HUDEP-2 (cell line): ENCODE results near the gene ZDHHC11B.
"Not testable (repeated sequence)": the region's sequence is repeated elsewhere in the genome, so short reads cannot be mapped to it uniquely, and the experiment has no call there.

Source experiments
- DNase-seq, 76 experiments: peaks; one replicate each; lab custom pipeline; 2025; ENCODE audit not compliant: unreplicated experiment in 76 of 76; lab: John Stamatoyannopoulos, UW

Gene ZDHHC11B, protein sequence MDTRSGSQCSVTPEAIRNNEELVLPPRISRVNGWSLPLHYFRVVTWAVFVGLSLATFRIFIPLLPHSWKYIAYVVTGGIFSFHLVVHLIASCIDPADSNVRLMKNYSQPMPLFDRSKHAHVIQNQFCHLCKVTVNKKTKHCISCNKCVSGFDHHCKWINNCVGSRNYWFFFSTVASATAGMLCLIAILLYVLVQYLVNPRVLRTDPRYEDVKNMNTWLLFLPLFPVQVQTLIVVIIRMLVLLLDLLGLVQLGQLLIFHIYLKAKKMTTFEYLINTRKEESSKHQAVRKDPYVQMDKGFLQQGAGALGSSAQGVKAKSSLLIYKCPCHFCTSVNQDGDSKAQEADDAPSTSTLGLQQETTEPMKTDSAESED

DNA sequence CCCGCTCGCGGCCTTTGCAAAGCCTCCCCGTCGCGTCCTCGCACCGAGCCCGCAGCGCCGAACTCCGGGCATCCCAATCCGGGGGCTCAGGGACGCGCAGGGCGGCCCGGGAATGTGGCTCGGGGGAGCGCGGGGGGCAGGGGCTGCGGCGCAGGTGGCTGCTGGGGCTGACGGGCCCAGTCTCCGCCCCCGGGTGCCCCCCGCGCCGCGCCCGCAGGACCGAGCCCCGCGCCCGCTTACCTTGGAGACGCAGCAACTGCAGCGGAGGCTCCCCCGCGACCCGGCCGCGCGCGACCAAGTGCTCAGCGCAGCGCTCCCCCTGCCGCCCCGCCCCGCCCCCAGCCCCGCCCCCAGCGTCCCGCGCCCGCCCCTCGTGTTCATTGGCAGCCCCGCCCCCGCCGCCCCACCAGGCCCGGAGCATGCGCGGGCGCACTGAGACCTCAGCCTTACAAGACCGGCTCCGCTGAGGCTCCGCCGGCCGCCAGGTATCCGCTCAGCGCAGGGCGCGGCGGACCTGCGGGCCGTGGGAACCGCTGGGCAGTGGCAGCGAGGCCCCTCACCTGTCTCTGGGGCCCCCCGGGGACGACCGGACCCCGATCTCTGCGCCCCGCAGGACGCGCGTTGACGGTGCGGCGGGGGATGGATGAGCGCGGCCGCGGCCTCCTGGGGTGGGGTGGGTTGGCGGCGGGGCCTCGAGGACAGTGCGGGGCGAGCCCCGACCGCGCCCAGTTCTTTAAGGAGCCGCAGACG is at the start of gene ZDHHC11B:
TSS of gene ZDHHC11B (minus strand) at position 302 of the 750 bp plus-strand sequence. CDS start 17,810 bp downstream, outside the sequence.
- DNase-seq = peak in 65 of 76 experiments; percentile 7 to 81 (median 51)

DNA sequence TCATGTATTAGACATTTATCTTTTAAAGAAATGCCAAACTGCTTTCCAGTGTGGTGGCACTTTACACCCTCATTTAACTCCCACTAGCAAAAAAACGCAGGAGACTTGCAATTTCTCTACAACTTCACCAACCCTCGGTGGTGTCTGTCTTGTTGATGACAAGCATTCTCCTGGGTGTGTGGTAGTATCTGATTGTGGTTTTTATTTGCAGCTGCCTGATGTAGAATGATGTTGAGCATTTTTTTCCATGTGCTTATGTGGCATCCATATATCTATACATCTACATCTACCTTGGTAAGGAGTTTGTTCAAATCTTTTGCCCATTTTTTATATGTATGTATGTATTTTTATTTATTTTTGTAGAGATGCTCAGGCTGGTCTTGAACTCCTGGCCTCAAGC is 49.5 kb upstream of the ZDHHC11B start:
- DNase-seq = not testable (repeated sequence)

DNA sequence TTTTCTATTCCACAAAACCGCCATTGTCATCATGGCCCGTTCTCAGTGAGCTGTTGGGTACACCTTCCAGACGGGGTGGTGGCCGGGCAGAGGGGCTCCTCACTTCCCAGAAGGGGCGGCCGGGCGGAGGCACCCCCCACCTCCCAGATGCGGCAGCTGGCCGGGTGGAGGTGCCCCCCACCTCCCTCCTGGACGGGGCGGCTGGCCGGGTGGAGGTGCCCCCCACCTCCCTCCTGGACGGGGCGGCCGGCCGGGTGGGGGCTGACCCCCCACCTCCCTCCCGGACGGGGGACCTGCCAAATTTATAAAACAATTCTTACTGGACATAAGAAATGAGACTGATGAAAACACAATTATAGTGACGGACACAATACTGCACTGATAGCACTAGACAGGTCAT is 43.7 kb upstream of the ZDHHC11B start:
- DNase-seq = not testable (repeated sequence)

DNA sequence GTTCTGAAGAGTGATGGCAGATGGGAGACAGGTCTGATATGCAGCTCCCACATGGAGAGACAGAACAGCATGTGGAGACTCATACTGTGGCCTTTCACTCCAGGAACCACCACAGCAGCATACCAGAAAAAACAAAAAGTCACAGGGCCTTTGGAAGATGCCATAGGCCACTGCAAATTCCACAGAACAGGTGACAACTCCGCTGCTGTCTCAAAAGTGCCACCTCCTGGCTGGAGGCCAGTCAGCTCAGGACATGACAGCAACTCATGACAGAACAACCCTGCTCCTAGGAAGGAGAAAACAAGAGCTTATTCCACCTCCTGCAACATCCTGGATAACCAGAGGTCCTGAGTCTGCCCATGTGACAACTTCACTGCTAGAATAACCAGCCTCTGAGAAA is 41.0 kb upstream of the ZDHHC11B start:
- not testable (repeated sequence) for DNase-seq

DNA sequence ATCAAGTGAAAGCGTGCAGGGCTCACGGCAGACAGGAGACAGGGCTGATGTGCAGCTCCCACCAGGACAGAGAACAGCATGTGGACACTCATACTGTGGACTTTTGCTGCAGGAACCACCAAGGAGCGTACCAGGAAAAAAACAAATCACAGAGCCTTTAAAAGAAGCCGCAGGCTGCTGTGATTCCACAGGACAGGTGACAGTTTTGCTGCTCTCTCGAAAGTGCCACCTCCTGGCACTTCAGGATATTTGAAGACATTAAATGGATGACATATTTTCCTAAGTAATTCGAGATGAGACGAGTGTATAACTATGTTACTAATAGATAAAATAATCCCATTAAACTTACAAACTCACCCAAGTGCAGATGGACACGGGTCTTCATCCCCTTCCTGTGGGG is 37.0 kb upstream of the ZDHHC11B start:
- DNase-seq = no peak

DNA sequence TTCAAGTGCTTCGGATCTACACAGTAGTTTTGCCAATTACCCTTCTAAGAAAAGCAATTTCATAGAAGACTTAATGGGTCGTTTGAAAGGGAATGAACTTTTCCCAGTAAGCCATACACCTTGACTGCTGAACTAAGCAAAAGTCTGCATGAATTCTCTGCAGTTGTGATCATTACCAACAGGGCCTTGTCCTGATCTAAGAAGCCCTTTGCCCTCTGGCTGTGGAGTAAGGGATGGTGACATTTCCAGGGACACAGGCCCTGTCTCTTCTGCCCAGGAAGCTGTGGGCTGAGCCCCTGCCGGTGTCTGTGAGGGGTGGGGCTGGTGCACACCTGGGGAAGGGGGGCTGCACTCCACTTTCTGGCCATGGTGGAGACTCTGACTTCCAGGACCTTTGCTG is 35.7 kb upstream of the ZDHHC11B start:
- no peak for DNase-seq

DNA sequence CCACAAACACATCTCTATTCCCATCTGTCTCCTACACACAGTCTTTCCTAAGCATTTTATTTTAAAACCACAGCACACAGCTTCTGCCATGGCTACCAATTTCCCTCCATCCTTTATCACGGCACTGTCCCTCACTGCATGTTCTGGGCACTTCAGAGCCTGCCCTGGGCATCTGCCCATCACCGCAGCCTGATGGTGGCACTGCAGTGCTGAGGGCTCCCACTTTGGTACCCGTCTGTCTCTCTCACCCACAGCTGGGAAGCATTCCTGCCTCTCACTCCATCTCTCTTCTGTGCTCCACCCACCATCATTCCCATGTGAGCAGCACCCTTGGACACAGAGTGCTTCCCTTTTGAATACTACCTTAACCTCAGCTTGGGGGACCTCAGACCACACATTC is 34.5 kb upstream of the ZDHHC11B start:
- no peak for DNase-seq

DNA sequence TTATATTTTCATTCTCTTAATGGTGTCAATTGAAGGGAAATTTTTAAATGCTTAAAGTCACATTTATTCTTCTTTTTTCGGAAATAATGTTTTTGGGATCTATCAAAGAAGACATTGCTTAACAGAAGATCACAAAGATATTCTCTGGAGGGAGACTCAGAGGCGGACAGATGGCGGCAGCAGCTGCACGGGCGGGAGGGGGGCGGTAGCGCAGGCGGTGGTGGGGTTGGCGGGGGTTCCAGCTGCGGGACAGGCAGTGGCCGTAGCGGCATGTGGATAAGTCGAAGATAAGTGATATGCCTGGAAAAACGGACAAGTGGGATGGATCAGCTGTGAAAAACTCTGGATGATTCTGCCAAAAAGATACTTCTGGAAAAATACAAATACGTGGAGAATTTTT is 31.6 kb upstream of the ZDHHC11B start:
- DNase-seq = no peak

DNA sequence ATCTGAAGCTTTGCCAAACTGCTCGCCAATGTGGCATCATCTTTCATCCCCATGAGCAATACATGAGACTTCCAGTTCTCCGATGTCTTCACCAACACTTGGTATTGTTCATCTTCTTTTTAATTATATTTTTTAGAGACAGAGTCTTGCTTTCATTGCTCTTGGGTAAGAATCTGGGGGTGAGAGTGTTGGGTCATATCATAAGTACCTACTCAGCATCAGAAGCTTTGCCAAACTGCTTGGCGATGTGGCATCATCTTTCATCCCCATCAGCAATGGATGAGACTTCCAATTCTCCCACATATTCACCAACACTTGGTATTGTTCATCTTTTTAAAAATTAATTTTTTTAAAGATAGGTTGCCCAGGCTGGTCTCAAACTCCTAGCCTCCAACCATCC is 30.9 kb upstream of the ZDHHC11B start:
- DNase-seq = no peak

DNA sequence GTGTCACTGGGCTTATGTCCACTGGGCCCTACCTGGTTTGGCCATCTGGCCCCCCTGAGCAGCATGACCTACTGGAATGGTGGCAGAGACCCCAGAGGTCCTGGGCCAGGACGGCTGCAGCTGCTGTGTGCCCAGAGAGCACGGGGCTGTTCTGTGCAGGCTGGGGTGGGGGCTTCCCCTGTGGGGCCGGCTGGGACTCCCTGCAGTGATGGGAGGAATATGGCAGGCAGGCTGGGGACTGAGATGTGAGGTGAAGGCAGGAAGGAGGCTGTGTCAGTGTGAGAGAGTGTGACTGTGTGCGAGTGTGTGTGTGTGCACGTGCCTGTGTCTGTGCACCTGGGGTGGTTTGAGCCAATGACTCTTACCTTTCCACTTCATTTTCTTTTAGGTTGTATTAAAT is 29.0 kb upstream of the ZDHHC11B start:
- not testable (repeated sequence) for DNase-seq

DNA sequence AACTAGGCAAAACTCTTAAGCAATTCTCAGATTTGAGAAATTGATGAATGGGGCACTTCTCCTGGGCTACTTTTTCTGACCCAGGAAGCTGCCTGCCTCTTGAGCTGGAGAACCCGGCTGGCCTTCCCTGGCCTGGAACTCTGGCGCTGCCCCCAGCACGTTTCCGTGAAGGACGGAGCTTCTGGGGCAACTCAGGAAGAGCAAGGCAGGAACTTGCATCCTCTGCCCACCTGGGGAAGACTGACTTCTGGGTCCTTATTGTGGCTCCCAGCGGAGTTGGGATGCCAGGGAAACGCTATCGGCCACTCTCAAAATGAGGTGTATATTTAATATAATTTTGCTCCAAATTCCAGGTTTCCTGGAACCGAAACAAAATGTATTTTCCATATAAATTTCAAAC is 26.9 kb upstream of the ZDHHC11B start:
- DNase-seq = not testable (repeated sequence)

DNA sequence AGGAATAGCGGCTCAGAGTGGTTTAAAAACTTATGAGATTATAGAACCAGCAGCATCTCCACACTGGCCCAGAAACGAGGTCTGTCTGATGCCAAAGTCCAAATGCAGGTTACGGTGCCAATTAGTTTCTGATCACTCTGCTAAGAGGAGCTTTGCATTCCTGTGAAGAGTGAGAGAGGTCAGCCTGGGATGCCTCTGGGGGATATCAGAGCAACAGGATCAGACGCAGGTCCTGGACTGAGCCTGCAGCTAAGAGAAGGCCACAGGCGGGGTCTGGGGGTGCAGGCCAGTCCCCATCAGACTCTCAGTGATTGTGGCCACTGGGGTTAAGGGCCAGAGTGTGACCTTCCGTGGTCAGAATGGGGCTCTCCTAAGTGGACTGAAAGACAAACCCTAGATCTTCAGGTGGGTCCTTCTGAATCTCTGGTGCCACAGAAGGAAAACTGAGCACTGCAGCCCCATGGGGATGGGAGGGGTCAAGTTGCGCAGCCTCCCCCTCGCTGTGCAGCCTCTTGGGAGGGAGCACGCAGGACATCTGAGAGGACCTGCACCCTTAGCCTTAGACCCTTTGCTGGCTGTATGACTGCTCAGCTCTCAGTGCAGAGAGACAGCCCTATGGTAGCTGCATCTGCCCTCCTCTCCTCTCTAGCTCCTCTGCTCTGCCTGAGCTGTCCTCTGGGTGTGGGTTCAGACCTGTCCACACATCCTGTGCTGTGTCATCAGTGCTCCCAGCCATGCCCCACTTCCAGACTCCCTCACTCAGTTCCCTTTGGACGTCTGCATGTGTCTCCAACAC is 23.4 kb upstream of the ZDHHC11B start:
- not testable (repeated sequence) for DNase-seq

DNA sequence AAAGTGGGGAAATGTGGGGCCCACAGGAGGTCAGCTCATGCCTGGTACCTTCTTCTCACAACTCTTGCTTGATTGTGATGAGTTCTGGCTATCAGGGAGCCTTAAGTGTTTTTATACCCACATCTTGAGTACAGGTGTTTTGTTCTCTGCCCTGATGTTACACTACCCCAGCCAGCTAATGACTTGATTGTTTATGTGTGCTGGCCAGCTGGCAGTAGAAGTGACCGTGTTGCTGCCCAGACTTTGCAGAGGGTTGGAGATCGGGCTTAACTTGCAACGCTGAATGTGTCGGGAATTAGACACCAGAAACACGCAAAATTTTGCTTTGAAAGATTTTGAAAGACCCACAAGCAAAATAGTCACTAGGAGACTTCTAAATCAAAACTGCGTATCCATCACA is 16.9 kb upstream of the ZDHHC11B start:
- DNase-seq = no peak

DNA sequence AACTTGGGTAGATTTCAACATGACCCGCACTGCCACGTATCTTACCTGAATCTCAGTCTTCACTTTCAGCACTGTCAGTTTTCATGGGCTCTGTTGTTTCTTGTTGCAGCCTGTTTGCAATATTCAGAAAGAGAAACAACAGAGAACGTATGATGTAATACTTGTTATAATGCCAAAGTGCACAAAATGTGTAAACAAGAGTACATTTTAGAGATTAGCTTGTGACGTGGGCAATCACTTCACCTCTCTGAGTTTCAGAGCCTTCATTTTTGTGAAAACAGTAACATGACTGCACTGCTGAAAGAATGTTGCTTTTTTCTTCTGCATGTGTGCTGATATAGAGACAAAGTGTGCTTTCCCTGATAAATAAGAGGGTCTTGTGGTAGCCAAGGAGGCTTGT is 16.5 kb upstream of the ZDHHC11B start:
- DNase-seq = not testable (repeated sequence)

DNA sequence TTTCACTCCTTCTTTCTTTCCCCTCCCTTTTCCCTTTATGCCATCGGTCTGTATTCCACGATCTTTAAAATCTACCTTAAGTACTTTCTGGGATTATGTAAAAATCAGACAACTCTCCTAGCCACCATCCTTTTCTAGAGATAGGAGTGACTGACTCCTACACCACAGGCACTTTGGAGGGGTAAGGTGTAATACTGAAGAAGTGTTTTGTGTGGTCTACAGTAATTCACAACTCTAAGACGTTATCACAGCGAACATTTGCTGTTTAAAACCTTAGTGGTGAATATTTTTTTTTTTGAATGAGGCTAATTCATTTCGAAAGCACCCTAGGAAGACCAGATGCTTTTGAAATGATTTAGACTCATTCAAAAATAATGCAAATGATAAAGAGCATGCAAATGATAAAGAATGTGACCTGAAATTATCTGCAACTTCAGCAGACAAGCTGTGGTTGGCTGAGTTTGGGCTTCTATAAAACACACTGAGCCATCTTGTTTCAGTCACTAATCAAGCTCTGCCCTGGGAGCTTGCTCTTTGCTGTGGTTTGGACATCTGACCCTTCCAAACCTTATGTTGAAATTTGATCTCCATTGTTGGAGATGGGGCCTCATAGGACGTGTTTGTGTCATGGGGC is 14.1 kb upstream of the ZDHHC11B start:
- not testable (repeated sequence) for DNase-seq

DNA sequence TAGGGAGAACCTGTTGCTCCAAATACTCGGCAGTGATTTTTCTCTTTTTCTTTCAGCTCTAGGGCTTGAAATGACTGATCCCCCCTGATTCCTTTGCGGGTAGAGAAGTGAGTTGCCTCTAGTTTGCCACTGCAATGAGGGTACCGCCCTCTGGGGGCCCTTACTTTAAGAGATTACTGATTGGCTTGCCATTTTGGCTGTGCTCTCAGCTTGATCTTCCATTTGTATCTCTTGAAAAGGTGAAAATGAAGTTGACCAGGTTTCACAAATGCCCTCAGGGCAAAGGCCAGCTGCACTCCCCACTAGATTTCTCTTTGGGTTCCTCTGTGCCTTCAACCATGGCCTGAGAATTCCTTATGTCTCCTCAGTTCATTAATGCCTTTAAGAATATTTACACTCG is 13.5 kb upstream of the ZDHHC11B start:
- DNase-seq = not testable (repeated sequence)

DNA sequence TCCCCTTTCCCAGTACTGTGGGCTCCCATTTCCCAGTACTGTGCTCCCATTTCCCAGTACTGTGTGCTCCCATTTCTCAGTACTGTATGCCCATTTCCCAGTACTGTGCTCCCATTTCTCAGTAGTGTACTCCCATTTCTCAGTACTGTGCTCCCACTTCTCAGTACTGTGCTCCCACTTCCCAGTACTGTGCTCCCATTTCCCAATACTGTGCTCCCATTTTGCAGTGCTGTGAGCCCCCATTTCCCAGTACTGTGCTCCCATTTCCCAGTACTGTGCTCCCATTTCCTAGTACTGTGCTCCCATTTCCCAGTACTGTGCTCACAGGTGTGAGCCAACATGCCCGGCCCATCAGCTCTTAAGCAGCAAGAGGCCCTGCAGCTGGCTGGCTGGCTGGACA is 11.3 kb upstream of the ZDHHC11B start:
- not testable (repeated sequence) for DNase-seq

DNA sequence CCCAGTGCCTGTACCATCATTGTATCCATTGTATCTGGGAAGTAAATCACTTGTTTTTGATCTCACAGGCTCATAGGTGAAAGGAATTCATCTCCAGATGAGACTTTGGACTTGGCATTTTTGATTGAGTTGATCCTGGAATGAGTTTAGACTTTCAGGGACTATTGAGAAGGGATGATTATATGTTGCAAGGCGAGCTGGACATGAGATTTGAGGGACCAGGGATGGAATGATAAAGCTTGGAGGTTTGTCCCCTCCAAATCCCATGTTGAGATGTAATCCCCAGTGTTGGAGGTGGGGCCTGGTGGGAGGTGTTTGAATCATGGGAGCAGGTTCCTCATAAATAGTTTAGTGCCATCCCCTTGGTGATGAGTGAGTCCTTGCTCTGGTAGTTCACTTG is 10.4 kb upstream of the ZDHHC11B start:
- not testable (repeated sequence) for DNase-seq

DNA sequence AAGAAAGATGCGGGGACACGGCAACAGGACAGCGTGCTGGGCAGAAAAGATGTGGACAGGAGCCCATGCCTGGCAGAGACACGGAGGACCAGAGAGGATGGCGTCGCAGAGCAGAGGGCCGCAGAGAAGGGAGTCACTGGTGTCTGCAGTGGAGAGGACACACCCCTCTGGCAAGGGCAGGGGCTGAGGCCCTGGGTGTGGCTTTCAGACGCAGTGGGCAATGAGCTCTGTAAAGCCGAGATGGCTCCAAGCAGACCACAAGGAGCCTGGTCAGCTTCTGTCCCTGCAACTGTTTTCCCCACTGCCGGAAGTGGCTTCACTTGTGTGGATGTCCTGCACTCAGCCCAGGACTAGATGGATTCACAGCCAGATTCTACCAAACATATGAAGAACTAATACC is 4.2 kb upstream of the ZDHHC11B start:
- DNase-seq = not testable (repeated sequence)

DNA sequence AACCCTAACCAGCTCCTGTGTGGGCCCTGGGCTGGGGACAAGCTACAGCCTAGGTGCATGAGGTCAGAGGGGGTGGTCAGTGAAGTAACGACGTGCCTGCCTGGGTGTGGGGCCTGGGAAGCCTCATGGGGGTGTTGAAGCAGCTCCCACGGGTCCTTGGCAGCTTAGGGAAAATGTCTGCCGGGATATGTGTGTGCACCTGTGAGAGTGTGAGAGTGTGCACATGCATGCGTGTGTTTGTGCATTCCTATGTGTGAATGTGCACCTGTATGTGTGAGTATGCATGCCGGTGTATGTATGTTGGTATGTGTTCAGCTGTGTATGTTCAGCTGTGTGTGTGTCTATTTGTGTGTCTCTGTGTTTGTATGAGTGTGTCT is 3.3 kb upstream of the ZDHHC11B start:
- not testable (repeated sequence) for DNase-seq
